Measurements from ENCODE around the gene CYP2F1. TPM values are rescaled to one million over a fixed set of nuclear protein-coding genes. Genes with fewer than 3 reads are reported as not detected.

Gene CYP2F1
- total RNA-seq, 1 experiment from 2014 or later: not detected

GRCh38 chr19:41085748-41086415 lies 28.4 kb upstream of the CYP2F1 start:
- no TSS peak for BruUV-seq (replicated peaks)
- DNase-seq (ENCODE audit: low read depth, low spot score): no peak
- H3K4me1 ChIP-seq (ENCODE audit: control insufficient read depth in 1 of 2, insufficient read depth in 2 of 2, low read length in 2 of 2): peaks cover 0 to 10% of the 10 kb centered on the region in 2 experiments; a peak in 2 of 4 replicates
- no peak overlapping the region for H3K4me3 ChIP-seq (replicated peaks in 1 of 2; ENCODE audit: low read depth in 1 of 2, low read length in 2 of 2)
- H2AFZ ChIP-seq (ENCODE audit: low read depth, low read length, poor library complexity, severe bottlenecking): no peak overlapping the region
- ChIA-PET CTCF (no interaction called here), POLR2A (no interaction called here), RAD21 (ENCODE audit: low non-redundant PET in 1 of 2, low total read pairs in 2 of 2, uncharacterized antibody in 2 of 2, unreplicated experiment in 2 of 2) (no interaction called here)
- no peak overlapping the region for H3K27ac ChIP-seq (ENCODE audit: low read depth, low read length)
- no peak for ATAC-seq
- H3K79me2 ChIP-seq (ENCODE audit: insufficient read depth, low read length): no peaks in the 10 kb centered on the region
- no peaks in the 10 kb centered on the region for H3K9me3 ChIP-seq (ENCODE audit: control insufficient read depth in 1 of 2, insufficient read depth in 1 of 2, low read depth in 1 of 2, low read length in 2 of 2)
- H3K36me3 ChIP-seq (ENCODE audit: control insufficient read depth in 1 of 2, insufficient read depth in 2 of 2, low read length in 2 of 2): no peaks in the 10 kb centered on the region
- H3K9me2 ChIP-seq (ENCODE audit: insufficient read depth): no peaks in the 10 kb centered on the region; the same call in 1 of the 2 replicates
- H3K27me3 ChIP-seq (ENCODE audit: insufficient read depth, low read length): peaks cover 4% of the 10 kb centered on the region; the same call in 1 of the 2 replicates
- no peaks in the 10 kb centered on the region for H4K20me1 ChIP-seq (ENCODE audit: insufficient read depth)
- H3K4me2 ChIP-seq (ENCODE audit: low read length): no peak overlapping the region
- intact Hi-C loops (cut with micrococcal nuclease): no loop called here
- H3K9ac ChIP-seq (ENCODE audit: low read length): no peak overlapping the region
- TF ChIP-seq EZH2phosphoT487 (IDR thresholded peaks at IDR 0.05; ENCODE audit: borderline replicate concordance) (no peak), JUND (IDR thresholded peaks at IDR 0.05) (no peak)
- TF ChIP-seq, protein P1, sequence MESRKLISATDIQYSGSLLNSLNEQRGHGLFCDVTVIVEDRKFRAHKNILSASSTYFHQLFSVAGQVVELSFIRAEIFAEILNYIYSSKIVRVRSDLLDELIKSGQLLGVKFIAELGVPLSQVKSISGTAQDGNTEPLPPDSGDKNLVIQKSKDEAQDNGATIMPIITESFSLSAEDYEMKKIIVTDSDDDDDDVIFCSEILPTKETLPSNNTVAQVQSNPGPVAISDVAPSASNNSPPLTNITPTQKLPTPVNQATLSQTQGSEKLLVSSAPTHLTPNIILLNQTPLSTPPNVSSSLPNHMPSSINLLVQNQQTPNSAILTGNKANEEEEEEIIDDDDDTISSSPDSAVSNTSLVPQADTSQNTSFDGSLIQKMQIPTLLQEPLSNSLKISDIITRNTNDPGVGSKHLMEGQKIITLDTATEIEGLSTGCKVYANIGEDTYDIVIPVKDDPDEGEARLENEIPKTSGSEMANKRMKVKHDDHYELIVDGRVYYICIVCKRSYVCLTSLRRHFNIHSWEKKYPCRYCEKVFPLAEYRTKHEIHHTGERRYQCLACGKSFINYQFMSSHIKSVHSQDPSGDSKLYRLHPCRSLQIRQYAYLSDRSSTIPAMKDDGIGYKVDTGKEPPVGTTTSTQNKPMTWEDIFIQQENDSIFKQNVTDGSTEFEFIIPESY (IDR thresholded peaks at IDR 0.05; ENCODE audit: extremely low read depth, insufficient replicate concordance, low read length): no peak
- TF ChIP-seq, protein P2, sequence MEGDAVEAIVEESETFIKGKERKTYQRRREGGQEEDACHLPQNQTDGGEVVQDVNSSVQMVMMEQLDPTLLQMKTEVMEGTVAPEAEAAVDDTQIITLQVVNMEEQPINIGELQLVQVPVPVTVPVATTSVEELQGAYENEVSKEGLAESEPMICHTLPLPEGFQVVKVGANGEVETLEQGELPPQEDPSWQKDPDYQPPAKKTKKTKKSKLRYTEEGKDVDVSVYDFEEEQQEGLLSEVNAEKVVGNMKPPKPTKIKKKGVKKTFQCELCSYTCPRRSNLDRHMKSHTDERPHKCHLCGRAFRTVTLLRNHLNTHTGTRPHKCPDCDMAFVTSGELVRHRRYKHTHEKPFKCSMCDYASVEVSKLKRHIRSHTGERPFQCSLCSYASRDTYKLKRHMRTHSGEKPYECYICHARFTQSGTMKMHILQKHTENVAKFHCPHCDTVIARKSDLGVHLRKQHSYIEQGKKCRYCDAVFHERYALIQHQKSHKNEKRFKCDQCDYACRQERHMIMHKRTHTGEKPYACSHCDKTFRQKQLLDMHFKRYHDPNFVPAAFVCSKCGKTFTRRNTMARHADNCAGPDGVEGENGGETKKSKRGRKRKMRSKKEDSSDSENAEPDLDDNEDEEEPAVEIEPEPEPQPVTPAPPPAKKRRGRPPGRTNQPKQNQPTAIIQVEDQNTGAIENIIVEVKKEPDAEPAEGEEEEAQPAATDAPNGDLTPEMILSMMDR (IDR thresholded peaks at IDR 0.05 in 2 of 3, conservative IDR thresholded peaks at IDR 0.05 in 1 of 3; ENCODE audit: borderline replicate concordance in 1 of 3, insufficient read depth in 1 of 3, low read depth in 2 of 3, low read length in 2 of 3): no peak
